ENCODE data around the gene B3GNT4.
"Not testable (repeated sequence)": the region's sequence is repeated elsewhere in the genome, so short reads cannot be mapped to it uniquely, and the experiment has no call there.

B3GNT4 gene

GRCh38 chr12:122203301-122204166 is at the start of gene B3GNT4:
B3GNT4 (plus strand) TSS chr12:122203709; CDS start chr12:122204619, 910 bp downstream.
- peak; percentile 63 to 78 (median 75) for DNase-seq

- no peak for DNase-seq
Measured at GRCh38 chr12:122155705-122156104, 47.8 kb upstream of the B3GNT4 start.

GRCh38 chr12:122158700-122159285 is 44.7 kb upstream of the B3GNT4 start:
- DNase-seq, result no peak

- no peak for DNase-seq
Measured at GRCh38 chr12:122159882-122160281, 43.6 kb upstream of the B3GNT4 start.

GRCh38 chr12:122160761-122161160 is 42.7 kb upstream of the B3GNT4 start:
- no peak for DNase-seq

- DNase-seq, result no peak
Measured at GRCh38 chr12:122161682-122162081, 41.8 kb upstream of the B3GNT4 start.

- DNase-seq, result no peak
Measured at GRCh38 chr12:122162976-122163375, 40.5 kb upstream of the B3GNT4 start.

- DNase-seq, result no peak
Measured at GRCh38 chr12:122166422-122167349, 36.8 kb upstream of the B3GNT4 start.

- DNase-seq, result no peak
Measured at GRCh38 chr12:122167356-122167925, 36.1 kb upstream of the B3GNT4 start.

- no peak for DNase-seq
Measured at GRCh38 chr12:122168492-122168891, 35.0 kb upstream of the B3GNT4 start.

- no peak for DNase-seq
Measured at GRCh38 chr12:122171399-122171798, 32.1 kb upstream of the B3GNT4 start.

GRCh38 chr12:122172262-122172939 is 31.1 kb upstream of the B3GNT4 start:
- DNase-seq, result no peak

- DNase-seq, result no peak
Measured at GRCh38 chr12:122174155-122174845, 29.2 kb upstream of the B3GNT4 start, which contains the start of gene IL31. IL31 (minus strand) TSS chr12:122174221; CDS start chr12:122174172, 49 bp downstream.

- DNase-seq, result not testable (repeated sequence)
Measured at GRCh38 chr12:122176473-122176872, 27.0 kb upstream of the B3GNT4 start.

GRCh38 chr12:122182887-122183587 is 20.5 kb upstream of the B3GNT4 start, which contains the start of gene LRRC43:
LRRC43 (plus strand) TSS chr12:122183123; CDS start chr12:122183145, 22 bp downstream.
- peak; percentile 38 to 68 (median 58) for DNase-seq

GRCh38 chr12:122183588-122183940 is 19.9 kb upstream of the B3GNT4 start:
- DNase-seq, result no peak

- peak in 1 of 3 donors; percentile 13 for DNase-seq
Measured at GRCh38 chr12:122184517-122184916, 19.0 kb upstream of the B3GNT4 start.

- DNase-seq, result no peak
Measured at GRCh38 chr12:122185079-122185478, 18.4 kb upstream of the B3GNT4 start.

GRCh38 chr12:122185494-122186082 is 17.9 kb upstream of the B3GNT4 start:
- peak in 1 of 3 donors; percentile 21 for DNase-seq

- DNase-seq, result no peak
Measured at GRCh38 chr12:122187466-122187865, 16.0 kb upstream of the B3GNT4 start.

Data from suppressor macrophage treated with lipopolysaccharide for 1 hour (primary cell).